Measurements from ENCODE around the gene SGCD. TPM values are rescaled to one million over a fixed set of nuclear protein-coding genes. Genes with fewer than 3 reads are reported as not detected.
A peak's percentile ranks its signal among the peaks of the same experiment; 100 is the strongest.

The SGCD gene
- total RNA-seq, 4 donors from 2014 or later: 0.83 to 9.6 (median 1.9) TPM

GRCh38 chr5:156385416-156385815 lies 58.5 kb downstream of the SGCD start:
- Histone ChIP-seq H3K9me3 (no peaks in the 10 kb centered on the region), H3K4me3 (no peak overlapping the region), H3K27me3 (no peaks in the 10 kb centered on the region), H3K27ac (no peak overlapping the region), H3K36me3 (no peaks in the 10 kb centered on the region), H3K4me1 (no peaks in the 10 kb centered on the region)
- TF ChIP-seq POLR2A (IDR thresholded peaks at IDR 0.05) (no peak), CTCF (IDR thresholded peaks at IDR 0.05) (no peak)
- no peak for DNase-seq

- Histone ChIP-seq H3K27me3 (no peaks in the 10 kb centered on the region), H3K27ac (no peak overlapping the region), H3K9me3 (no peaks in the 10 kb centered on the region), H3K36me3 (no peaks in the 10 kb centered on the region), H3K4me3 (no peak overlapping the region), H3K4me1 (no peaks in the 10 kb centered on the region)
- TF ChIP-seq POLR2A (IDR thresholded peaks at IDR 0.05) (no peak), CTCF (IDR thresholded peaks at IDR 0.05) (no peak)
- DNase-seq: no peak
These were observed 60.0 kb downstream of the SGCD start for GRCh38 chr5:156386976-156387375.

- Histone ChIP-seq H3K9me3 (no peaks in the 10 kb centered on the region), H3K4me1 (no peaks in the 10 kb centered on the region), H3K27ac (no peak overlapping the region), H3K36me3 (no peaks in the 10 kb centered on the region), H3K4me3 (no peak overlapping the region), H3K27me3 (no peaks in the 10 kb centered on the region)
- TF ChIP-seq CTCF (IDR thresholded peaks at IDR 0.05) (no peak), POLR2A (IDR thresholded peaks at IDR 0.05) (no peak)
- DNase-seq: no peak
These were observed 60.4 kb downstream of the SGCD start for GRCh38 chr5:156387391-156387790.

DNA sequence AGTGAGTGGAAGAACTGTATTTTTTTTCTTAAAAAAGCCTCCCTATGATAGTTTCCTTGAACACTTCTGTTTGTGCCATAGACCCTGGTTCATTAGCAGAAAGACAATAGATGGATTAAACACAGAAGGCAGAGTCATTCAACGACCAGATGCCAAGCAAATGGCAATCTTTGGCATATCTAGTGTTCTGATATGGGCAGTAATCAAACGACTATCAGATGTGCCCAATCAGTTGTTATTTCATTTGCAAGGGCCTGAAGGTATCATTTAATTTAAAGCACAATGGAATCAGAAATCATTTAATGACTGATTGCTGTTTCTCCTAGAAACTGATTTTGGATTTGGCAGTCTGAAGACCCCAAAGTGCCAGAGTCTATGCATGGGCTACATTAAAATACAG lies 61.3 kb downstream of the SGCD start:
- Histone ChIP-seq H3K4me3 (no peak overlapping the region), H3K36me3 (no peaks in the 10 kb centered on the region), H3K4me1 (no peaks in the 10 kb centered on the region), H3K27me3 (no peaks in the 10 kb centered on the region), H3K27ac (no peak overlapping the region), H3K9me3 (no peaks in the 10 kb centered on the region)
- no peak for DNase-seq
- no peak for TF ChIP-seq CTCF (IDR thresholded peaks at IDR 0.05)
- no peak for TF ChIP-seq POLR2A (IDR thresholded peaks at IDR 0.05)

DNA sequence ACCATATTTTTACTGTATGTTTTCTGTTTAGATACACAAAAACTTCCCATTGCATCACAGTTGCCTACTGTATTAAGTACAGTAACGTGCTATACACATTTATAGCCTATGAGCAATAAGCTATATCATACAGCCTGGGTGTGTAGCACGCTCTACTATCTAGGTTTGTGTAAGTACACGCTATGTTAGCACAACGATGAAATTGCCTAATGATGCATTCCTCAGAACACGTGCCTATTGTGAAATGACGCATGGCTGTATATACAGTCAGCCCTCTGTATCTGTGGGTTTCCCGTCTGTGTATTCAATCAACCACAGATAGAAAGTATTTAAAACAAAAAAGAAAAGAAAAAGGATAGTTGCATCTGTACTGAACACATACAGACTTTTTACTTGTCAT lies 64.2 kb downstream of the SGCD start:
- H3K4me3 ChIP-seq: no peak overlapping the region
- no peaks in the 10 kb centered on the region for H3K9me3 ChIP-seq
- H3K27me3 ChIP-seq: no peaks in the 10 kb centered on the region
- no peaks in the 10 kb centered on the region for H3K36me3 ChIP-seq
- H3K27ac ChIP-seq: no peak overlapping the region
- no peaks in the 10 kb centered on the region for H3K4me1 ChIP-seq
- no peak for TF ChIP-seq POLR2A (IDR thresholded peaks at IDR 0.05)
- TF ChIP-seq CTCF (IDR thresholded peaks at IDR 0.05): no peak
- no peak for DNase-seq

DNA sequence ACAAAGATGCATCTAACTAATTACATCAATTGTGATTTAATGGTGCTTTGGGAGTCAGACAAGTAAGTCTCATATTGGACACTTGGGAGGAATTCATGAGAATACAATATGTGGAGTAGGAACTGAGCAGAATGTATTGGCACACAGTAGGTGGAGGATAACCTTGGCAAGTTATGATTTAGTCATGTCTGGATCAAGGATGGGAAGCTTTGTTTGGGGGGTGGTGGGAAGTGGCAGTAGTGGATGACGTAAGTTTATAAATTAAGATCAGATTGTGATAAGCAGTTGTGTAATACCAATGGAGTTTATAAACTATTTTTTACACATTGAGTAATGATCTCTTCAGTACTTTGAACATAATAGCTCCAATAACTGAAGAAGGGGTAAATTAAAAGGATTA lies 67.0 kb downstream of the SGCD start:
- Histone ChIP-seq H3K9me3 (no peaks in the 10 kb centered on the region), H3K27me3 (no peaks in the 10 kb centered on the region), H3K4me3 (no peak overlapping the region), H3K27ac (peak overlapping the region in 2 of 4 donors; percentile 6 to 27), H3K36me3 (no peaks in the 10 kb centered on the region), H3K4me1 (no peaks in the 10 kb centered on the region)
- no peak for DNase-seq
- TF ChIP-seq CTCF (IDR thresholded peaks at IDR 0.05) (no peak), POLR2A (IDR thresholded peaks at IDR 0.05) (no peak)
